HepG2 (cell line): ENCODE results near the gene DNAJB11. TPM values are rescaled to one million over a fixed set of nuclear protein-coding genes. Genes with fewer than 3 reads are reported as not detected.

Experiments
- CBFB ChIP-seq: sonication (generic); formaldehyde crosslinking; IDR thresholded peaks from 2 replicates; pipeline ENCODE4 v1.4.0; 2020; ENCODE audit warnings: missing genetic modification reagents
- CC2D1A ChIP-seq: sonication (generic); formaldehyde crosslinking; IDR thresholded peaks from 2 replicates; pipeline ENCODE4 v1.8.1; 2023; ENCODE audit warnings: mild to moderate bottlenecking, missing genetic modification reagents
- CENPT ChIP-seq: sonication (generic); formaldehyde crosslinking; IDR thresholded peaks from 2 replicates; pipeline ENCODE4 v1.8.0; 2022; ENCODE audit warnings: low read depth, mild to moderate bottlenecking, moderate library complexity, missing genetic modification reagents
- FOXP4 ChIP-seq: sonication (generic); formaldehyde crosslinking; IDR thresholded peaks from 2 replicates; pipeline ENCODE4 v1.4.0; 2020; ENCODE audit warnings: missing genetic modification reagents
- HMG20A ChIP-seq: IDR thresholded peaks from 2 replicates; pipeline ENCODE4 v1.6.1; 2016; ENCODE audit warnings: borderline replicate concordance
- HMGA1 ChIP-seq: sonication (generic); formaldehyde crosslinking; conservative IDR thresholded peaks from 2 replicates; pipeline ENCODE4 v1.4.0; 2020; ENCODE audit warnings: missing genetic modification reagents
- HMGXB3 ChIP-seq: sonication (generic); formaldehyde crosslinking; IDR thresholded peaks from 2 replicates; pipeline ENCODE4 v1.4.0; 2020; ENCODE audit warnings: missing genetic modification reagents, borderline replicate concordance
- PPARG ChIP-seq: conservative IDR thresholded peaks from 2 replicates; pipeline ENCODE4 v1.6.1; 2016; ENCODE audit warnings: missing biosample characterization, missing genetic modification reagents
- RBAK ChIP-seq: sonication (generic); formaldehyde crosslinking; IDR thresholded peaks from 2 replicates; pipeline ENCODE4 v1.5.1; 2020; ENCODE audit warnings: mild to moderate bottlenecking, missing genetic modification reagents
- RFX1 ChIP-seq: fragments of 450-650 bp; IDR thresholded peaks from 2 replicates; pipeline ENCODE4 v1.6.1; 2017
- SMAD1 ChIP-seq: sonication (generic); formaldehyde crosslinking; IDR thresholded peaks from 2 replicates; pipeline ENCODE4 v1.4.0; 2020; ENCODE audit warnings: missing genetic modification reagents, low read depth, mild to moderate bottlenecking, borderline replicate concordance
- SMC3 ChIP-seq: IDR thresholded peaks from 2 replicates; pipeline ENCODE4 v1.6.1; 2011; ENCODE audit warnings: low read length, improper control_type of control experiment
- SNAI1 ChIP-seq: sonication (generic); formaldehyde crosslinking; IDR thresholded peaks from 2 replicates; pipeline ENCODE4 v1.5.0; 2020; ENCODE audit warnings: mild to moderate bottlenecking, missing genetic modification reagents, borderline replicate concordance
- THRA ChIP-seq: sonication (generic); formaldehyde crosslinking; IDR thresholded peaks from 2 replicates; pipeline ENCODE4 v1.4.0; 2020; ENCODE audit warnings: missing genetic modification reagents, borderline replicate concordance
- TOE1 ChIP-seq: sonication (generic); formaldehyde crosslinking; IDR thresholded peaks from 2 replicates; pipeline ENCODE4 v1.4.0; 2020; ENCODE audit warnings: mild to moderate bottlenecking, missing genetic modification reagents
- U2AF1 ChIP-seq: fragments of 200-400 bp; formaldehyde crosslinking; optimal IDR thresholded peaks from 2 replicates; pipeline ENCODE3; 2017; ENCODE audit warnings: mild to moderate bottlenecking, low read depth, low read length
- ZBTB2 ChIP-seq: sonication (generic); formaldehyde crosslinking; IDR thresholded peaks from 2 replicates; pipeline ENCODE4 v1.8.0; 2022; ENCODE audit warnings: low read depth, missing genetic modification reagents
- ZNF333 ChIP-seq: sonication (generic); formaldehyde crosslinking; IDR thresholded peaks from 2 replicates; pipeline ENCODE4 v1.4.0; 2020; ENCODE audit warnings: mild to moderate bottlenecking, missing genetic modification reagents, borderline replicate concordance
- ZNF350 ChIP-seq: sonication (generic); formaldehyde crosslinking; IDR thresholded peaks from 2 replicates; pipeline ENCODE4 v1.4.0; 2020; ENCODE audit warnings: mild to moderate bottlenecking, low read depth, missing genetic modification reagents, borderline replicate concordance
- ZNF441 ChIP-seq: sonication (generic); formaldehyde crosslinking; IDR thresholded peaks from 2 replicates; pipeline ENCODE4 v1.7.0; 2021; ENCODE audit warnings: missing genetic modification reagents, borderline replicate concordance
- ZNF558 ChIP-seq: sonication (generic); formaldehyde crosslinking; IDR thresholded peaks from 2 replicates; pipeline ENCODE4 v1.9.0; 2022; ENCODE audit warnings: mild to moderate bottlenecking, missing genetic modification reagents, borderline replicate concordance
- ZNF776 ChIP-seq: sonication (generic); formaldehyde crosslinking; IDR thresholded peaks from 2 replicates; pipeline ENCODE4 v1.4.0; 2020; ENCODE audit warnings: mild to moderate bottlenecking, missing genetic modification reagents
- polyA plus RNA-seq, 8 experiments: library from polyadenylated mRNA; depleted of rRNA in 3 of 8; stranded (reverse) in 7 of 8; unstranded in 1 of 8; fragments of >200 nt; fragmentation: Illumina TruSeq in 4 of 8; extraction: Trizol in 4 of 8; gene quantifications; 2 replicates each; pipeline versions ENCODE4 v1.2.1 to v1.2.3, GENCODE V29; 2011 to 2016; ENCODE audit warnings: low read depth in 4 of 8, missing spikeins in 1 of 8, mixed read lengths in 1 of 8; ENCODE audit not compliant: insufficient read depth in 1 of 8
- total RNA-seq, 5 experiments: library from RNA; depleted of rRNA; stranded (reverse); fragments of >200 nt; fragmentation: Illumina TruSeq; extraction: Trizol; gene quantifications; 2 replicates each; pipeline ENCODE4 v1.2.3, GENCODE V29; 2016; ENCODE audit warnings: low read depth in 1 of 5

The DNAJB11 gene
- total and polyA plus RNA-seq, 2 of the 13 experiments (the other 11 are each of a cell fraction or from before 2014, with no cell fraction given) = 41.0 to 132 TPM

- TF ChIP-seq FOXP4 (no peak), SMAD1 (no peak), HMGA1 (CRISPR knock-in tag) (no peak), ZNF441 (no peak), ZBTB2 (no peak), TOE1 (CRISPR knock-in tag) (no peak), RBAK (CRISPR knock-in tag) (no peak), ZNF333 (CRISPR knock-in tag) (no peak), PPARG (CRISPR knock-in tag) (no peak), CENPT (no peak), U2AF1 (no peak), CC2D1A (CRISPR knock-in tag) (no peak), THRA (CRISPR knock-in tag) (no peak), RFX1 (no peak), ZNF350 (CRISPR knock-in tag) (peak; percentile 23; the same call in 1 of the 2 replicates), HMGXB3 (no peak), ZNF776 (CRISPR knock-in tag) (no peak), CBFB (CRISPR knock-in tag) (no peak), ZNF558 (0 out of 2 replicates have a peak, but pooled peaks have one; percentile 32), SNAI1 (CRISPR knock-in tag) (no peak), HMG20A (CRISPR knock-in tag) (no peak), SMC3 (no peak)
Measured at GRCh38 chr3:186618318-186618938, 47.9 kb downstream of the DNAJB11 start (continued).
